Inflammatory macrophage treated with lipopolysaccharide for 4 hours (primary cell): ENCODE results near the gene PCDH8.
A peak's percentile ranks its signal among the peaks of the same experiment; 100 is the strongest.

Source experiments
- DNase-seq: peaks from one replicate; pipeline ENCODE4 v3.0.0-alpha.2; 2020

Gene PCDH8

GRCh38 chr13:52848455-52849195, at the start of gene PCDH8:
PCDH8 (minus strand) TSS chr13:52848640; CDS start chr13:52848436, 204 bp downstream.
- DNase-seq = no peak

- DNase-seq = peak; percentile 17
Observed at GRCh38 chr13:52896827-52897659, 48.6 kb upstream of the PCDH8 start.

GRCh38 chr13:52894413-52894812, 46.0 kb upstream of the PCDH8 start:
- DNase-seq = no peak

GRCh38 chr13:52892925-52893324, 44.5 kb upstream of the PCDH8 start:
- DNase-seq = no peak

GRCh38 chr13:52891706-52892105, 43.3 kb upstream of the PCDH8 start:
- DNase-seq = no peak

GRCh38 chr13:52887165-52887564, 38.7 kb upstream of the PCDH8 start:
- DNase-seq = no peak

GRCh38 chr13:52885141-52885540, 36.7 kb upstream of the PCDH8 start:
- DNase-seq = no peak

GRCh38 chr13:52884429-52885010, 36.1 kb upstream of the PCDH8 start:
- no peak for DNase-seq

GRCh38 chr13:52882785-52883184, 34.3 kb upstream of the PCDH8 start:
- no peak for DNase-seq

- no peak for DNase-seq
Observed at GRCh38 chr13:52879950-52880741, 31.7 kb upstream of the PCDH8 start.

- no peak for DNase-seq
Observed at GRCh38 chr13:52878831-52879230, 30.4 kb upstream of the PCDH8 start.

- DNase-seq = no peak
Observed at GRCh38 chr13:52870143-52870542, 21.7 kb upstream of the PCDH8 start.

GRCh38 chr13:52869621-52870020, 21.2 kb upstream of the PCDH8 start:
- DNase-seq = no peak

GRCh38 chr13:52869050-52869449, 20.6 kb upstream of the PCDH8 start:
- no peak for DNase-seq

GRCh38 chr13:52868190-52868589, 19.8 kb upstream of the PCDH8 start:
- no peak for DNase-seq

GRCh38 chr13:52864941-52865340, 16.5 kb upstream of the PCDH8 start:
- no peak for DNase-seq

GRCh38 chr13:52862358-52863206, 14.1 kb upstream of the PCDH8 start:
- DNase-seq = peak; percentile 17

GRCh38 chr13:52852444-52852843, 4.0 kb upstream of the PCDH8 start:
- no peak for DNase-seq

- no peak for DNase-seq
Observed at GRCh38 chr13:52851137-52851962, 2.9 kb upstream of the PCDH8 start.

- DNase-seq = peak; percentile 50
Observed at GRCh38 chr13:52850396-52851136, 2.1 kb upstream of the PCDH8 start.
